Measurements from ENCODE around the gene BNC2. TPM values are rescaled to one million over a fixed set of nuclear protein-coding genes. Genes with fewer than 3 reads are reported as not detected.

Gene BNC2
- total RNA-seq, 4 donors from 2014 or later, result 3.8 to 14.9 (median 8.2) TPM

GRCh38 chr9:16625811-16626210 lies 244.7 kb downstream of the BNC2 start:
- no peaks in the 10 kb centered on the region for H3K9me3 ChIP-seq
- TF ChIP-seq POLR2A (IDR thresholded peaks at IDR 0.05), result no peak
- H3K4me3 ChIP-seq (replicated peaks in 1 of 3), result no peak overlapping the region
- intact Hi-C loops (cut with DNase I), result loop anchor here (10.0 kb wide), 1 partner anchor 109 kb away; no protein-coding TSS in a partner anchor
- no peak for DNase-seq
- peak overlapping the region in 1 of 3 donors; percentile 61 for H3K27ac ChIP-seq
- H3K4me1 ChIP-seq, result peaks cover 12 to 40% of the 10 kb centered on the region in 2 donors
- H3K36me3 ChIP-seq, result no peaks in the 10 kb centered on the region
- WGBS, 2 donors, result 94 to 96% methylated on average over 1 of the region's 1 CpG
- H3K27me3 ChIP-seq, result no peaks in the 10 kb centered on the region

DNA sequence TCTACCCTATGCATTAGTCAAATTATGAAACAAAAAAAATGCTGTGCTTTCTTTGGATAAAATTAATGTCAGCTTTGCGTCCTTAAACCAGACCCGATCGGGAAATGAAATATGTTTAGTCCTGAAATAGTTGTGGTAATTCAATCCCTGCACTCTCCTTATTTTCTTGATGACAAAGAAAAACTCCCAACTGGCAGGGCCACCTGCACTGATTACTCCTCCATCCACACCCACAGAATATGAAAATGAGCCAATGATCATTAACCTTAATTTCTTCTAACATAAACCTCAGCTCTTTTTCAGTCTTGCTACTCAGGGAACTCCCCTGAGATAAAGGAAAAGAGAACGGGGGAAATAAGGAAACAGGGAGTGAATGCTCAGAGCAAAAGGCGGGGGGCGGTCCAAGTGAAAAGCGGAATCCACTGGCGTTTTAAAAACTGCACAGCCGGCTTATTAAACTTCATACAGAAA lies 245.3 kb downstream of the BNC2 start:
- intact Hi-C loops (cut with DNase I), result loop anchor here (10.0 kb wide), 1 partner anchor 110 kb away; no protein-coding TSS in a partner anchor
- H3K4me1 ChIP-seq, result peaks cover 12 to 40% of the 10 kb centered on the region in 2 donors
- H3K9me3 ChIP-seq, result no peaks in the 10 kb centered on the region
- no peaks in the 10 kb centered on the region for H3K27me3 ChIP-seq
- WGBS, 2 donors, result 67 to 73% methylated on average over 9 of the region's 9 CpGs
- DNase-seq, result no peak
- TF ChIP-seq POLR2A (IDR thresholded peaks at IDR 0.05) (no peak), CTCF (IDR thresholded peaks at IDR 0.05) (no peak)
- H3K36me3 ChIP-seq, result no peaks in the 10 kb centered on the region
- H3K27ac ChIP-seq, result no peak overlapping the region
- H3K4me3 ChIP-seq (replicated peaks in 1 of 3), result no peak overlapping the region

- DNase-seq, result no peak
These were observed 245.7 kb downstream of the BNC2 start for GRCh38 chr9:16624744-16625117.

DNA sequence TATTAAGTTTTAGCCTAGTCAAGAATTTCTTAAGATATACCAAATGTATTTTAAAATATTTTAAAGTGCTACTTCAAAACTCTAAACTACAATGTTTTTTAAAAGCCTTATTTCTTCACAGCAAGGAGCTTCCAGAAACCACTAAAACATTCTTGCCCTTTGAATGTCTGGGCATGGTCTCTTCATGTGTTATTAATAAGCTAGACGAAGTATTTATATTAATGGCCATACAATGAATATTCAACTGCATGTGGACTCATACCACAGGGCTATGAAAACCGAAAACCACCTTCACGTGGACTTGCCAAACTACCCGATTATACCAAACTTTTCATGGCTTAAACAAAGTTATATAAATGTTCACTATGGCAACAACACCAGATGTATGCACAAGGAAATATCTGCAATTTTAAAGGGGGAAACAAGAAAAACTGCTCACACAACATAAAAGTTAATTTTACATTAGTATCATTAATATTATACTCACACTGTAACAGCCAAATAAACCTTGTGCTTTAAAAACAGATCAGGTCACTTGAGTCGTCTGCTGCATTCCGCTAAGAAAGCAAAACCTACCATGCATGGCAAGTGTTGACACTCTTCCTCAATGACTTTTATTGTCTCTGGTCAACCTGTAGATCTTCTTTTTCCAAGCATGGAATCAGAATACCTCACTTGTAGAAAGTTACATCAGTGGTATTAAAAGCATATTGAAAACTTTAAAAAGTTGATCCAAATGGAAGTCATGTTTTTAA lies 246.3 kb downstream of the BNC2 start:
- H3K27ac ChIP-seq, result peak overlapping the region in 2 of 3 donors; percentile 7 to 66
- TF ChIP-seq POLR2A (IDR thresholded peaks at IDR 0.05) (no peak), CTCF (IDR thresholded peaks at IDR 0.05) (no peak)
- no peak overlapping the region for H3K4me3 ChIP-seq (replicated peaks in 1 of 3)
- WGBS, 2 donors, result 47 to 50% methylated on average over 6 of the region's 6 CpGs
- intact Hi-C loops (cut with DNase I), result loop anchor here (10.0 kb wide), 1 partner anchor 111 kb away; no protein-coding TSS in a partner anchor
- no peaks in the 10 kb centered on the region for H3K9me3 ChIP-seq
- no peaks in the 10 kb centered on the region for H3K27me3 ChIP-seq
- DNase-seq, result peak in 1 of 2 donors; percentile 3
- no peaks in the 10 kb centered on the region for H3K36me3 ChIP-seq
- H3K4me1 ChIP-seq, result peaks cover 12 to 50% of the 10 kb centered on the region in 2 donors

More at GRCh38 chr9:16624744-16625117, 245.7 kb downstream of the BNC2 start:
- Histone ChIP-seq H3K36me3 (no peaks in the 10 kb centered on the region), H3K9me3 (no peaks in the 10 kb centered on the region), H3K27me3 (no peaks in the 10 kb centered on the region), H3K4me1 (peaks cover 12 to 45% of the 10 kb centered on the region in 2 donors), H3K4me3 (replicated peaks in 1 of 3) (no peak overlapping the region), H3K27ac (peak overlapping the region in 1 of 3 donors; percentile 66)
- 31 to 34% methylated on average over 3 of the region's 3 CpGs for WGBS, 2 donors
- no peak for TF ChIP-seq POLR2A (IDR thresholded peaks at IDR 0.05)
- no peak for TF ChIP-seq CTCF (IDR thresholded peaks at IDR 0.05)
- intact Hi-C loops (cut with DNase I), result loop anchor here (10.0 kb wide), 1 partner anchor 110 kb away; no protein-coding TSS in a partner anchor

- DNase-seq, result no peak
- TF ChIP-seq POLR2A (IDR thresholded peaks at IDR 0.05), result no peak
- TF ChIP-seq CTCF (IDR thresholded peaks at IDR 0.05), result no peak
- Histone ChIP-seq H3K4me1 (peaks cover 12 to 56% of the 10 kb centered on the region in 2 donors), H3K4me3 (replicated peaks in 1 of 3) (no peak overlapping the region), H3K27ac (no peak overlapping the region), H3K9me3 (no peaks in the 10 kb centered on the region), H3K27me3 (no peaks in the 10 kb centered on the region), H3K36me3 (no peaks in the 10 kb centered on the region)
- WGBS, 2 donors, result 89 to 93% methylated on average over 3 of the region's 3 CpGs
- intact Hi-C loops (cut with DNase I), result loop anchor here (10.0 kb wide), 1 partner anchor 112 kb away; no protein-coding TSS in a partner anchor
These were observed 247.9 kb downstream of the BNC2 start for GRCh38 chr9:16622541-16622940.
